ENCODE measurements around the gene CLSTN2. TPM values are rescaled to one million over a fixed set of nuclear protein-coding genes. Genes with fewer than 3 reads are reported as not detected.

CLSTN2 gene
- total RNA-seq, 1 donor from 2014 or later: not detected

GRCh38 chr3:140088513-140088912, 153.5 kb downstream of the CLSTN2 start:
- ATAC-seq (ENCODE audit: low read depth): no peak
- no peaks in the 10 kb centered on the region for H3K4me1 Mint-ChIP-seq
- H3K27ac Mint-ChIP-seq: no peak overlapping the region
- CTCF ChIA-PET: no interaction called here
- DNase-seq: no peak
- no peak for TF ChIP-seq CTCF (IDR thresholded peaks at IDR 0.05)
- intact Hi-C loops (cut with micrococcal nuclease): no loop called here
- POLR2A ChIA-PET: no interaction called here
- no peak overlapping the region for H3K4me3 Mint-ChIP-seq
- H3K9me3 Mint-ChIP-seq: no peaks in the 10 kb centered on the region
- no peaks in the 10 kb centered on the region for H3K36me3 Mint-ChIP-seq (ENCODE audit: low read depth)
- peaks cover 2% of the 10 kb centered on the region for H3K27me3 Mint-ChIP-seq

DNA sequence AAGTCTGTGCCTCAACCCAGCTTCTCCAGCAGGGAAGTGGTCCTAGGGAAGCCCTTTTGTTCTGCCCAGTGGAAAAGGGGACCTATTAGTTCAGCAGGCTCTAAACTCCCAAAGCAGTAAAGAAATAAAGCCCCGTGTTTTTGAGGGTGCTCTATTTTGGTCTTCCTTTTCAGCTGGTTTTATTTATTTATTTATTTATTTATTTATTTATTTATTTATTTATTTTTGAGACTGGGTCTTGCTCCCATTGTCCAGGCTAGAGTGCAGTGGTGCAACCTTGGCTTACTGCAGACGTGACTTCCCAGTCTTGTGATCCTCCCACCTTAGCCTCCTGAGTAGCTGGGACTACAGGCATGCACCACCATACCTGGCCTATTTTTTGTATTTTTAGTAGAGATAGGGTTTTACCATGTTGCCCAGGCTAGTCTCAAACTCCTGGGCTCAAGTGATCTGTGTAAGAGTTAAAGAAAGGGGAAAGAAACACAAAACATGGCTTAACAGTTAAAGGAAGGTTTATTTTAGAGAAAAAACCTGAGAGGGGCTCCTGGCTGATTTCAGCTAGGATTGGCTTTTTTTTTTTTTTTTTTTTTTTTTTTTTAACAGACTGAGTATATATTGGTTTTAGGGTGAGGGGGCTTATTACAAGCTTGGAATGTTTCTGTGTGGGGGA, 154.6 kb downstream of the CLSTN2 start:
- Mint-ChIP-seq H3K36me3 (ENCODE audit: low read depth) (no peaks in the 10 kb centered on the region), H3K9me3 (no peaks in the 10 kb centered on the region), H3K4me1 (no peaks in the 10 kb centered on the region), H3K4me3 (no peak overlapping the region), H3K27me3 (peaks cover 2% of the 10 kb centered on the region), H3K27ac (no peak overlapping the region)
- TF ChIP-seq CTCF (IDR thresholded peaks at IDR 0.05): no peak
- DNase-seq (no peak), ATAC-seq (ENCODE audit: low read depth) (no peak)
- intact Hi-C loops (cut with micrococcal nuclease): no loop called here
- ChIA-PET CTCF (no interaction called here), POLR2A (no interaction called here)

DNA sequence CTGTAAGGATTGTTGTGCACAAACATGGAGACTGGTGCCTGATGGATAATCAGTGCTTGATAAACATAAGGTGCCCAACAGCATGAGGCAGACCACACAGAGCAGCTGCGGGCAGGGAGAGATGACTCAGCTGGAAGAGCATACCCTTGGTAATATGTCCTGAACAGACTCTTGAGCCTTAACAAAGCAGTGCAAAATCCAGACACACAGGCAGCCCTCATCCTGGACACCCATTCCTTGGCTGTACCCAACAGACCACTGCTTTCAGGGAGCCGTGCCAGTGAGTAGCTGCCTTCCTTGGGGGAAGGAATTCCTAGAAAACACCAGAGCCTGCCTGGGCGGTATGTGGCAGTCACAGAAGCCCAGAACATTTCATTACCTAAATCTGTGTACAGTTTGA, 156.2 kb downstream of the CLSTN2 start:
- DNase-seq: no peak
- ChIA-PET POLR2A (no interaction called here), CTCF (no interaction called here)
- Mint-ChIP-seq H3K4me1 (no peaks in the 10 kb centered on the region), H3K9me3 (no peaks in the 10 kb centered on the region), H3K27me3 (peaks cover 2% of the 10 kb centered on the region), H3K4me3 (no peak overlapping the region), H3K36me3 (ENCODE audit: low read depth) (no peaks in the 10 kb centered on the region), H3K27ac (no peak overlapping the region)
- TF ChIP-seq CTCF (IDR thresholded peaks at IDR 0.05): no peak
- intact Hi-C loops (cut with micrococcal nuclease): no loop called here
- ATAC-seq (ENCODE audit: low read depth): no peak

GRCh38 chr3:140092848-140093536, 158.0 kb downstream of the CLSTN2 start:
- H3K9me3 Mint-ChIP-seq: no peaks in the 10 kb centered on the region
- no peak for TF ChIP-seq CTCF (IDR thresholded peaks at IDR 0.05)
- ATAC-seq (ENCODE audit: low read depth): no peak
- ChIA-PET POLR2A (no interaction called here), CTCF (no interaction called here)
- no peak overlapping the region for H3K27ac Mint-ChIP-seq
- no peak overlapping the region for H3K4me3 Mint-ChIP-seq
- no peaks in the 10 kb centered on the region for H3K36me3 Mint-ChIP-seq (ENCODE audit: low read depth)
- intact Hi-C loops (cut with micrococcal nuclease): no loop called here
- H3K27me3 Mint-ChIP-seq: no peaks in the 10 kb centered on the region
- DNase-seq: no peak
- no peaks in the 10 kb centered on the region for H3K4me1 Mint-ChIP-seq

- CTCF ChIA-PET: no interaction called here
- H3K36me3 Mint-ChIP-seq (ENCODE audit: low read depth): no peaks in the 10 kb centered on the region
- no peak overlapping the region for H3K27ac Mint-ChIP-seq
- H3K4me3 Mint-ChIP-seq: no peak overlapping the region
- DNase-seq (no peak), ATAC-seq (ENCODE audit: low read depth) (no peak)
- no peaks in the 10 kb centered on the region for H3K9me3 Mint-ChIP-seq
- no peaks in the 10 kb centered on the region for H3K4me1 Mint-ChIP-seq
- intact Hi-C loops (cut with micrococcal nuclease): no loop called here
- POLR2A ChIA-PET: no interaction called here
- TF ChIP-seq CTCF (IDR thresholded peaks at IDR 0.05): no peak
- H3K27me3 Mint-ChIP-seq: no peaks in the 10 kb centered on the region
These were observed 158.8 kb downstream of the CLSTN2 start for GRCh38 chr3:140093742-140094141.

All from activated B cell treated with CpG ODN at 0.5 μM for 24 hours (primary cell).